Transverse colon (tissue), 4 donors: ENCODE measurements around the gene FNIP2. TPM values are rescaled to one million over a fixed set of nuclear protein-coding genes. Genes with fewer than 3 reads are reported as not detected.
"Not testable (repeated sequence)": the region's sequence is repeated elsewhere in the genome, so short reads cannot be mapped to it uniquely, and the experiment has no call there.

Source experiments
- DNase-seq: peaks from one replicate; pipeline ENCODE4 v3.0.0-alpha.2; 2019
- H3K27ac ChIP-seq, 4 donors: fragments of 200-600 bp; sonication (generic); 2 replicates each; pipeline ENCODE4 v1.5.1; 2016 to 2018; ENCODE audit warnings: inconsistent platforms in 4 of 4
- H3K27me3 ChIP-seq: fragments of 200-600 bp; sonication (generic); 2 replicates; pipeline ENCODE4 v1.5.1; 2017; ENCODE audit warnings: inconsistent platforms
- H3K36me3 ChIP-seq, 4 donors: fragments of 200-600 bp; sonication (generic); 2 replicates each; pipeline ENCODE4 v1.5.1; 2017 to 2019; ENCODE audit warnings: inconsistent platforms in 4 of 4
- H3K4me1 ChIP-seq, 4 donors: fragments of 200-600 bp; sonication (generic); 2 replicates each; pipeline ENCODE4 v1.5.1; 2017 to 2020; ENCODE audit warnings: inconsistent platforms in 4 of 4
- H3K4me3 ChIP-seq, 4 donors: fragments of 200-600 bp; sonication (generic); 1 replicate in 1 of 4; 2 replicates in 3 of 4; pipeline versions ENCODE4 v1.5.1 to v1.6.1; 2017 to 2019; ENCODE audit warnings: inconsistent platforms in 4 of 4
- H3K9me3 ChIP-seq, 2 donors: fragments of 200-600 bp; sonication (generic); 2 replicates each; pipeline ENCODE4 v1.5.1; 2017 to 2019; ENCODE audit warnings: inconsistent platforms in 2 of 2
- CTCF ChIP-seq, 5 experiments: fragments of 200-600 bp in 3 of 5; fragments of 450-650 bp in 2 of 5; sonication (generic) in 3 of 5; IDR thresholded peaks; 1 replicate in 2 of 5; 2 replicates in 3 of 5; pipeline ENCODE4 v1.5.1; 2016 to 2017; ENCODE audit warnings: antibody characterized with exemption in 5 of 5, inconsistent platforms in 3 of 5, mild to moderate bottlenecking in 2 of 5, moderate library complexity in 1 of 5
- EP300 ChIP-seq: sonication (generic); formaldehyde crosslinking; IDR thresholded peaks from one replicate; pipeline ENCODE4 v1.6.1; 2017; ENCODE audit warnings: antibody characterized with exemption, low read depth
- POLR2A ChIP-seq: fragments of 450-650 bp; IDR thresholded peaks from one replicate; pipeline ENCODE4 v1.6.1; 2016; ENCODE audit warnings: antibody characterized with exemption, mild to moderate bottlenecking, moderate library complexity
- POLR2AphosphoS5 ChIP-seq, 3 donors: sonication (generic); formaldehyde crosslinking; IDR thresholded peaks; one replicate each; pipeline ENCODE4 v1.6.1; 2016; ENCODE audit warnings: antibody characterized with exemption in 3 of 3
- WGBS, 2 donors: methylation state at CpG; one replicate each; pipeline ENCODE4 v1.1.5; 2018; ENCODE audit warnings: low coverage in 1 of 2; 5-methylcytosine and 5-hydroxymethylcytosine counted together
- in situ Hi-C, 4 donors: fragments of 200-750 bp; cut with MboI; loops; one replicate each; pipeline versions ENCODE4 v1.15.0 to v1.15.1; 2017; ENCODE audit warnings: low sequenced_read_pairs in 3 of 4, low pct_ligation_motif_present in 1 of 4, low pct_unique_long_range_greater_than_20kb in 1 of 4
- intact Hi-C: fragments of 100-400 bp; cut with DNase I; formaldehyde crosslinking; loops from one replicate; pipeline ENCODE4 v1.15.1; 2023; ENCODE audit warnings: low total_unique reads
- total RNA-seq, 4 donors: library from RNA; depleted of rRNA; stranded (reverse); fragments of >200 nt; gene quantifications; one replicate each; pipeline ENCODE4 v1.1.0, GENCODE V29; 2016

The FNIP2 gene
- total RNA-seq, 4 donors from 2014 or later, result 47.2 to 105 (median 64.0) TPM

GRCh38 chr4:158750379-158750778 is 18.4 kb upstream of the FNIP2 start:
- H3K27ac ChIP-seq, result peak overlapping the region in 2 of 4 donors; percentile 9 to 19
- WGBS, 2 donors, result 62 to 66% methylated on average over 3 of the region's 3 CpGs
- H3K4me1 ChIP-seq, result peaks cover 0 to 3% (median 0%) of the 10 kb centered on the region in 4 donors
- no peak overlapping the region for H3K4me3 ChIP-seq
- in situ Hi-C loops (no loop called here), intact Hi-C loops (no loop called here)
- no peaks in the 10 kb centered on the region for H3K36me3 ChIP-seq
- DNase-seq, result no peak
- no peak for TF ChIP-seq EP300
- no peak for TF ChIP-seq POLR2AphosphoS5 (IDR thresholded peaks at IDR 0.05)
- no peak for TF ChIP-seq POLR2A
- no peak for TF ChIP-seq CTCF (IDR thresholded peaks at IDR 0.05)
- no peaks in the 10 kb centered on the region for H3K27me3 ChIP-seq
- H3K9me3 ChIP-seq, result no peaks in the 10 kb centered on the region

GRCh38 chr4:158754385-158755180 is 14.2 kb upstream of the FNIP2 start:
- intact Hi-C loops, result no loop called here
- H3K27me3 ChIP-seq, result no peaks in the 10 kb centered on the region
- WGBS, 2 donors, result 91 to 92% methylated on average over 5 of the region's 5 CpGs
- no peak overlapping the region for H3K4me3 ChIP-seq
- no peak for DNase-seq
- H3K36me3 ChIP-seq, result no peaks in the 10 kb centered on the region
- no peak overlapping the region for H3K27ac ChIP-seq
- no peak for TF ChIP-seq POLR2A
- TF ChIP-seq EP300, result no peak
- no peak for TF ChIP-seq POLR2AphosphoS5 (IDR thresholded peaks at IDR 0.05)
- no peak for TF ChIP-seq CTCF (IDR thresholded peaks at IDR 0.05)
- peaks cover 0 to 3% (median 0%) of the 10 kb centered on the region in 4 donors for H3K4me1 ChIP-seq
- H3K9me3 ChIP-seq, result no peaks in the 10 kb centered on the region
- in situ Hi-C loops, result no loop called here

GRCh38 chr4:158755819-158756218 is 13.0 kb upstream of the FNIP2 start:
- in situ Hi-C loops, H3K27me3 ChIP-seq, intact Hi-C loops, H3K4me3 ChIP-seq, H3K27ac ChIP-seq, H3K4me1 ChIP-seq, DNase-seq, H3K36me3 ChIP-seq, H3K9me3 ChIP-seq: not testable (repeated sequence)
- WGBS, 2 donors, result 90 to 95% methylated on average over 7 of the region's 7 CpGs

GRCh38 chr4:158756588-158756987 is 12.2 kb upstream of the FNIP2 start:
- H3K9me3 ChIP-seq, result no peaks in the 10 kb centered on the region
- H3K27me3 ChIP-seq, result no peaks in the 10 kb centered on the region
- H3K4me1 ChIP-seq, result no peaks in the 10 kb centered on the region
- no peak overlapping the region for H3K4me3 ChIP-seq
- DNase-seq, result no peak
- no peaks in the 10 kb centered on the region for H3K36me3 ChIP-seq
- no peak overlapping the region for H3K27ac ChIP-seq
- intact Hi-C loops, result no loop called here
- in situ Hi-C loops, result no loop called here
- no peak for TF ChIP-seq POLR2A
- no peak for TF ChIP-seq EP300
- TF ChIP-seq CTCF (IDR thresholded peaks at IDR 0.05), result no peak
- no peak for TF ChIP-seq POLR2AphosphoS5 (IDR thresholded peaks at IDR 0.05)

GRCh38 chr4:158758142-158758541 is 10.7 kb upstream of the FNIP2 start:
- Histone ChIP-seq H3K9me3 (no peaks in the 10 kb centered on the region), H3K4me3 (no peak overlapping the region), H3K36me3 (no peaks in the 10 kb centered on the region), H3K27ac (no peak overlapping the region), H3K4me1 (no peaks in the 10 kb centered on the region), H3K27me3 (no peaks in the 10 kb centered on the region)
- in situ Hi-C loops, result no loop called here
- no peak for TF ChIP-seq POLR2A
- no peak for TF ChIP-seq POLR2AphosphoS5 (IDR thresholded peaks at IDR 0.05)
- no peak for TF ChIP-seq CTCF (IDR thresholded peaks at IDR 0.05)
- no peak for TF ChIP-seq EP300
- no peak for DNase-seq
- intact Hi-C loops, result no loop called here
- WGBS, 2 donors, result 75 to 77% methylated on average over 4 of the region's 4 CpGs
